ENCODE measurements around the gene PRKN.

PRKN gene

GRCh38 chr6:162528538-162528937, 199.0 kb downstream of the PRKN start:
- Histone ChIP-seq H3K4me2 (ENCODE audit: low read depth, low read length) (no peak overlapping the region), H3K9me2 (replicated peaks; ENCODE audit: insufficient read depth, low read length) (no peaks in the 10 kb centered on the region), H3K9me3 (replicated peaks; ENCODE audit: insufficient read depth, low read length) (no peaks in the 10 kb centered on the region), H3K9ac (ENCODE audit: low read length) (no peak overlapping the region), H3K36me3 (replicated peaks; ENCODE audit: insufficient read depth, low read length) (no peaks in the 10 kb centered on the region), H3K27ac (ENCODE audit: low read length) (no peak overlapping the region), H3K79me2 (ENCODE audit: low read length) (no peaks in the 10 kb centered on the region), H3F3A (ENCODE audit: insufficient read depth, low read length) (no peaks in the 10 kb centered on the region), H4K20me1 (ENCODE audit: insufficient read depth, low read length) (no peaks in the 10 kb centered on the region), H2AFZ (ENCODE audit: low read length) (no peak overlapping the region), H3K27me3 (replicated peaks; ENCODE audit: insufficient read depth, low read length) (no peaks in the 10 kb centered on the region), H3K4me3 (ENCODE audit: low read length) (no peak overlapping the region), H3K4me1 (ENCODE audit: low read length) (no peaks in the 10 kb centered on the region)
- no peak for TF ChIP-seq EZH2phosphoT487 (IDR thresholded peaks at IDR 0.05; ENCODE audit: low read length)
- no peak for TF ChIP-seq EZH2 (optimal IDR thresholded peaks at IDR 0.05; ENCODE audit: low read depth, low read length)
- no peak for TF ChIP-seq CTCF (IDR thresholded peaks at IDR 0.05; ENCODE audit: low read length)
- no peak for DNase-seq

- no peaks in the 10 kb centered on the region for H3K27me3 ChIP-seq (replicated peaks; ENCODE audit: insufficient read depth, low read length)
- H3K9ac ChIP-seq (ENCODE audit: low read length), result no peak overlapping the region
- H3K4me3 ChIP-seq (ENCODE audit: low read length), result no peak overlapping the region
- H3K4me1 ChIP-seq (ENCODE audit: low read length), result no peaks in the 10 kb centered on the region
- H3K36me3 ChIP-seq (replicated peaks; ENCODE audit: insufficient read depth, low read length), result no peaks in the 10 kb centered on the region
- H3K27ac ChIP-seq (ENCODE audit: low read length), result no peak overlapping the region
- H3K79me2 ChIP-seq (ENCODE audit: low read length), result no peaks in the 10 kb centered on the region
- DNase-seq, result no peak
- no peaks in the 10 kb centered on the region for H3K9me3 ChIP-seq (replicated peaks; ENCODE audit: insufficient read depth, low read length)
- no peaks in the 10 kb centered on the region for H4K20me1 ChIP-seq (ENCODE audit: insufficient read depth, low read length)
- H3K4me2 ChIP-seq (ENCODE audit: low read depth, low read length), result no peak overlapping the region
- H3F3A ChIP-seq (ENCODE audit: insufficient read depth, low read length), result no peaks in the 10 kb centered on the region
- TF ChIP-seq CTCF (IDR thresholded peaks at IDR 0.05; ENCODE audit: low read length) (no peak), EZH2phosphoT487 (IDR thresholded peaks at IDR 0.05; ENCODE audit: low read length) (no peak), EZH2 (optimal IDR thresholded peaks at IDR 0.05; ENCODE audit: low read depth, low read length) (no peak)
- H3K9me2 ChIP-seq (replicated peaks; ENCODE audit: insufficient read depth, low read length), result no peaks in the 10 kb centered on the region
- no peak overlapping the region for H2AFZ ChIP-seq (ENCODE audit: low read length)
Measured at GRCh38 chr6:162526960-162527359, 200.6 kb downstream of the PRKN start.

- no peaks in the 10 kb centered on the region for H4K20me1 ChIP-seq (ENCODE audit: insufficient read depth, low read length)
- no peak overlapping the region for H2AFZ ChIP-seq (ENCODE audit: low read length)
- no peak overlapping the region for H3K9ac ChIP-seq (ENCODE audit: low read length)
- H3K27me3 ChIP-seq (replicated peaks; ENCODE audit: insufficient read depth, low read length), result no peaks in the 10 kb centered on the region
- no peaks in the 10 kb centered on the region for H3K9me3 ChIP-seq (replicated peaks; ENCODE audit: insufficient read depth, low read length)
- H3K79me2 ChIP-seq (ENCODE audit: low read length), result no peaks in the 10 kb centered on the region
- no peak overlapping the region for H3K4me3 ChIP-seq (ENCODE audit: low read length)
- no peaks in the 10 kb centered on the region for H3K36me3 ChIP-seq (replicated peaks; ENCODE audit: insufficient read depth, low read length)
- no peaks in the 10 kb centered on the region for H3K9me2 ChIP-seq (replicated peaks; ENCODE audit: insufficient read depth, low read length)
- no peak overlapping the region for H3K27ac ChIP-seq (ENCODE audit: low read length)
- no peaks in the 10 kb centered on the region for H3F3A ChIP-seq (ENCODE audit: insufficient read depth, low read length)
- H3K4me2 ChIP-seq (ENCODE audit: low read depth, low read length), result no peak overlapping the region
- H3K4me1 ChIP-seq (ENCODE audit: low read length), result no peaks in the 10 kb centered on the region
- TF ChIP-seq EZH2phosphoT487 (IDR thresholded peaks at IDR 0.05; ENCODE audit: low read length) (no peak), CTCF (IDR thresholded peaks at IDR 0.05; ENCODE audit: low read length) (no peak)
- DNase-seq, result no peak
Measured at GRCh38 chr6:162525181-162525580, 202.4 kb downstream of the PRKN start.
